Measurements from ENCODE around the gene COX19. TPM values are rescaled to one million over a fixed set of nuclear protein-coding genes. Genes with fewer than 3 reads are reported as not detected.

The COX19 gene
- 17.1 and 18.8 TPM in 2 replicates for total RNA-seq

GRCh38 chr7:974820-975681 lies at the start of gene COX19:
TSS of gene COX19 (minus strand) at chr7:975549. CDS start at chr7:975509, 40 bp downstream.
- intact Hi-C loops (cut with micrococcal nuclease): loop anchor here (1.0 kb wide), 3 partner anchors 52 to 99 kb away; partner anchors contain the start of gene GET4

GRCh38 chr7:1024331-1024841 lies 49.0 kb upstream of the COX19 start:
- intact Hi-C loops (cut with micrococcal nuclease): no loop called here

GRCh38 chr7:1022801-1023465 lies 47.6 kb upstream of the COX19 start:
- intact Hi-C loops (cut with micrococcal nuclease): no loop called here

- intact Hi-C loops (cut with micrococcal nuclease): no loop called here
These were observed 47.0 kb upstream of the COX19 start for GRCh38 chr7:1022356-1022755.

- intact Hi-C loops (cut with micrococcal nuclease): no loop called here
These were observed 46.6 kb upstream of the COX19 start for GRCh38 chr7:1021931-1022330.

- intact Hi-C loops (cut with micrococcal nuclease): no loop called here
These were observed 46.0 kb upstream of the COX19 start for GRCh38 chr7:1021366-1021765.

- intact Hi-C loops (cut with micrococcal nuclease): no loop called here
These were observed 45.5 kb upstream of the COX19 start for GRCh38 chr7:1020849-1021251.

GRCh38 chr7:1019789-1020610 lies 44.7 kb upstream of the COX19 start:
- intact Hi-C loops (cut with micrococcal nuclease): no loop called here

- intact Hi-C loops (cut with micrococcal nuclease): no loop called here
These were observed 44.0 kb upstream of the COX19 start for GRCh38 chr7:1019255-1019785.

- intact Hi-C loops (cut with micrococcal nuclease): no loop called here
These were observed 43.0 kb upstream of the COX19 start for GRCh38 chr7:1018334-1018695.

GRCh38 chr7:1017586-1018333 lies 42.4 kb upstream of the COX19 start:
- intact Hi-C loops (cut with micrococcal nuclease): no loop called here

GRCh38 chr7:1016577-1017531 lies 41.5 kb upstream of the COX19 start:
- intact Hi-C loops (cut with micrococcal nuclease): no loop called here

- intact Hi-C loops (cut with micrococcal nuclease): no loop called here
These were observed 40.1 kb upstream of the COX19 start for GRCh38 chr7:1015196-1016121.

- intact Hi-C loops (cut with micrococcal nuclease): no loop called here
These were observed 39.3 kb upstream of the COX19 start for GRCh38 chr7:1014681-1015080.

- intact Hi-C loops (cut with micrococcal nuclease): no loop called here
These were observed 38.2 kb upstream of the COX19 start for GRCh38 chr7:1013581-1013980.

- intact Hi-C loops (cut with micrococcal nuclease): no loop called here
These were observed 37.4 kb upstream of the COX19 start for GRCh38 chr7:1012716-1013095.

- intact Hi-C loops (cut with micrococcal nuclease): no loop called here
These were observed 36.8 kb upstream of the COX19 start for GRCh38 chr7:1012004-1012715.

Data from T-helper 2 cell treated with Interferon-gamma antibody and Interleukin-4, amounts not matched to agents 100 ng/mL and 5 ng/mL, for 36 hours (primary cell).